Sigmoid colon (tissue), 4 donors: Measurements from ENCODE around the gene GNAI3.

Experiments
- CTCF ChIP-seq, 4 experiments: fragments of 450-650 bp in 3 of 4; fragments of 200-600 bp in 1 of 4; IDR thresholded peaks; one replicate each; pipeline ENCODE4 v1.5.1; 2016 to 2019; ENCODE audit warnings: antibody characterized with exemption in 4 of 4, mild to moderate bottlenecking in 3 of 4, moderate library complexity in 2 of 4
- EP300 ChIP-seq, 4 donors: sonication (generic); formaldehyde crosslinking; IDR thresholded peaks; one replicate each; pipeline ENCODE4 v1.6.1; 2017; ENCODE audit warnings: antibody characterized with exemption in 4 of 4
- POLR2A ChIP-seq, 2 donors: fragments of 450-650 bp; IDR thresholded peaks; one replicate each; pipeline ENCODE4 v1.6.1; 2016; ENCODE audit warnings: antibody characterized with exemption in 2 of 2, mild to moderate bottlenecking in 2 of 2, moderate library complexity in 2 of 2

GRCh38 chr1:109664671-109665070 is 116.3 kb downstream of the GNAI3 start:
- TF ChIP-seq CTCF (IDR thresholded peaks at IDR 0.05) (no peak), EP300 (IDR thresholded peaks at IDR 0.05) (no peak), POLR2A (IDR thresholded peaks at IDR 0.05) (no peak)
